Upper lobe of left lung (tissue), 6 donors: Measurements from ENCODE around the gene MORN2. TPM values are rescaled to one million over a fixed set of nuclear protein-coding genes. Genes with fewer than 3 reads are reported as not detected.

Experiments used
- ATAC-seq, 2 donors: fragments of 200-7000 bp; cut with Tn5 transposase; one replicate each; pipeline ENCODE4 v1.9.1; 2022; ENCODE audit warnings: mild to moderate bottlenecking in 2 of 2, moderate library complexity in 2 of 2; ENCODE audit not compliant: low FRiP score in 2 of 2
- DNase-seq, 2 donors: peaks; one replicate each; pipeline ENCODE4 v3.0.0-alpha.2; 2019 to 2020
- H3K27ac ChIP-seq, 4 donors: fragments of 200-600 bp; sonication (generic); one replicate each; pipeline ENCODE4 v1.5.1; 2016 to 2019
- H3K27me3 ChIP-seq, 4 donors: fragments of 200-600 bp; sonication (generic); one replicate each; pipeline ENCODE4 v1.5.1; 2017 to 2019
- H3K36me3 ChIP-seq, 4 donors: fragments of 200-600 bp; sonication (generic); one replicate each; pipeline ENCODE4 v1.5.1; 2016 to 2019
- H3K4me1 ChIP-seq, 4 donors: fragments of 200-600 bp; sonication (generic); one replicate each; pipeline ENCODE4 v1.5.1; 2018 to 2019
- H3K4me3 ChIP-seq, 4 donors: fragments of 200-600 bp; sonication (generic); one replicate each; pipeline ENCODE4 v1.5.1; 2017 to 2019; ENCODE audit warnings: mild to moderate bottlenecking in 2 of 4, moderate library complexity in 1 of 4
- H3K9me3 ChIP-seq, 4 donors: fragments of 200-600 bp; sonication (generic); one replicate each; pipeline ENCODE4 v1.5.1; 2018 to 2019
- CTCF ChIP-seq, 6 experiments: fragments of 450-650 bp in 4 of 6; fragments of 200-600 bp in 2 of 6; sonication (generic) in 2 of 6; IDR thresholded peaks; one replicate each; pipeline ENCODE4 v1.5.1; 2016 to 2019; ENCODE audit warnings: antibody characterized with exemption in 6 of 6
- EP300 ChIP-seq, 4 donors: sonication (generic); formaldehyde crosslinking; IDR thresholded peaks; one replicate each; pipeline ENCODE4 v1.5.1; 2017; ENCODE audit warnings: antibody characterized with exemption in 4 of 4, control low read depth in 2 of 4
- POLR2A ChIP-seq, 4 donors: fragments of 450-650 bp; IDR thresholded peaks; one replicate each; pipeline ENCODE4 v1.5.1; 2016 to 2017; ENCODE audit warnings: antibody characterized with exemption in 4 of 4, mild to moderate bottlenecking in 2 of 4
- POLR2AphosphoS5 ChIP-seq, 2 donors: sonication (generic); formaldehyde crosslinking; IDR thresholded peaks; one replicate each; pipeline ENCODE4 v1.5.1; 2017; ENCODE audit warnings: antibody characterized with exemption in 2 of 2
- WGBS, 2 donors: methylation state at CpG; one replicate each; pipeline ENCODE4 v1.1.5; 2017 to 2018; 5-methylcytosine and 5-hydroxymethylcytosine counted together
- total RNA-seq, 6 donors: library from RNA; depleted of rRNA in 4 of 6; stranded (reverse); fragments of >200 nt in 4 of 6; gene quantifications; one replicate each; pipeline versions ENCODE4 v1.1.0 to v1.2.1, GENCODE V29; 2016 to 2021
- donor health status: DM: no; HTN: no; CAD: no; lungs with moderate emphysema.
- donor health status: DM: no; HTN: yes; CAD: no; lungs with severe emphysema.

The MORN2 gene
- total RNA-seq, 6 donors from 2014 or later = 6.3 to 36.0 (median 12.1) TPM

GRCh38 chr2:38835015-38835601, 40.7 kb upstream of the MORN2 start:
- WGBS, 2 donors = 57 to 82% methylated on average over 1 of the region's 1 CpG
- no peak overlapping the region for H3K4me3 ChIP-seq
- DNase-seq (no peak), ATAC-seq (no peak)
- no peak overlapping the region for H3K27ac ChIP-seq
- no peaks in the 10 kb centered on the region for H3K4me1 ChIP-seq
- H3K9me3 ChIP-seq = no peaks in the 10 kb centered on the region
- TF ChIP-seq POLR2A (IDR thresholded peaks at IDR 0.05) (no peak), EP300 (IDR thresholded peaks at IDR 0.05) (no peak), POLR2AphosphoS5 (IDR thresholded peaks at IDR 0.05) (no peak)
- H3K36me3 ChIP-seq = peaks cover 0 to 46% (median 8%) of the 10 kb centered on the region in 4 donors
- no peaks in the 10 kb centered on the region for H3K27me3 ChIP-seq

- ATAC-seq = peak in 1 of 2 donors; percentile 86
- no peak overlapping the region for H3K27ac ChIP-seq
- DNase-seq = no peak
- H3K36me3 ChIP-seq = peaks cover 0 to 44% (median 8%) of the 10 kb centered on the region in 4 donors
- H3K27me3 ChIP-seq = no peaks in the 10 kb centered on the region
- WGBS, 2 donors = 64 to 80% methylated on average over 3 of the region's 3 CpGs
- TF ChIP-seq CTCF (IDR thresholded peaks at IDR 0.05) = no peak
- no peak for TF ChIP-seq POLR2A (IDR thresholded peaks at IDR 0.05)
- no peak for TF ChIP-seq EP300 (IDR thresholded peaks at IDR 0.05)
- no peak for TF ChIP-seq POLR2AphosphoS5 (IDR thresholded peaks at IDR 0.05)
- no peaks in the 10 kb centered on the region for H3K9me3 ChIP-seq
- H3K4me1 ChIP-seq = no peaks in the 10 kb centered on the region
- no peak overlapping the region for H3K4me3 ChIP-seq
These were observed 39.8 kb upstream of the MORN2 start for GRCh38 chr2:38835990-38836389.

- WGBS, 2 donors = 81 to 91% methylated on average over 2 of the region's 2 CpGs
- H3K27me3 ChIP-seq = no peaks in the 10 kb centered on the region
- no peaks in the 10 kb centered on the region for H3K4me1 ChIP-seq
- ATAC-seq = no peak
- no peak for TF ChIP-seq CTCF (IDR thresholded peaks at IDR 0.05)
- no peak for TF ChIP-seq POLR2A (IDR thresholded peaks at IDR 0.05)
- no peak for TF ChIP-seq EP300 (IDR thresholded peaks at IDR 0.05)
- no peak for TF ChIP-seq POLR2AphosphoS5 (IDR thresholded peaks at IDR 0.05)
- no peaks in the 10 kb centered on the region for H3K9me3 ChIP-seq
- no peak overlapping the region for H3K4me3 ChIP-seq
- peaks cover 0 to 52% (median 8%) of the 10 kb centered on the region in 4 donors for H3K36me3 ChIP-seq
- DNase-seq = no peak
- no peak overlapping the region for H3K27ac ChIP-seq
These were observed 39.0 kb upstream of the MORN2 start for GRCh38 chr2:38836791-38837190.

- Histone ChIP-seq H3K27me3 (no peaks in the 10 kb centered on the region), H3K36me3 (peaks cover 8 to 40% (median 15%) of the 10 kb centered on the region in 4 donors), H3K4me1 (no peaks in the 10 kb centered on the region), H3K9me3 (no peaks in the 10 kb centered on the region), H3K27ac (no peak overlapping the region), H3K4me3 (no peak overlapping the region)
- DNase-seq (no peak), ATAC-seq (no peak)
- WGBS, 2 donors = 84 to 89% methylated on average over 3 of the region's 3 CpGs
- TF ChIP-seq POLR2A (IDR thresholded peaks at IDR 0.05) (no peak), CTCF (IDR thresholded peaks at IDR 0.05) (no peak), EP300 (IDR thresholded peaks at IDR 0.05) (no peak), POLR2AphosphoS5 (IDR thresholded peaks at IDR 0.05) (no peak)
These were observed 25.7 kb upstream of the MORN2 start for GRCh38 chr2:38850045-38850444.

- Histone ChIP-seq H3K9me3 (no peaks in the 10 kb centered on the region), H3K36me3 (peaks cover 15 to 78% (median 35%) of the 10 kb centered on the region in 4 donors), H3K27ac (no peak overlapping the region), H3K4me1 (no peaks in the 10 kb centered on the region), H3K27me3 (no peaks in the 10 kb centered on the region), H3K4me3 (no peak overlapping the region)
- TF ChIP-seq EP300 (IDR thresholded peaks at IDR 0.05) (no peak), CTCF (IDR thresholded peaks at IDR 0.05) (no peak), POLR2AphosphoS5 (IDR thresholded peaks at IDR 0.05) (no peak), POLR2A (IDR thresholded peaks at IDR 0.05) (no peak)
- DNase-seq (no peak), ATAC-seq (no peak)
- WGBS, 2 donors = 90 to 100% methylated on average over 1 of the region's 1 CpG
These were observed 19.6 kb upstream of the MORN2 start for GRCh38 chr2:38856165-38856564.
